ENCODE measurements around the gene BFAR. TPM values are rescaled to one million over a fixed set of nuclear protein-coding genes. Genes with fewer than 3 reads are reported as not detected.
"Not testable (repeated sequence)": the region's sequence is repeated elsewhere in the genome, so short reads cannot be mapped to it uniquely, and the experiment has no call there.

BFAR gene
- total RNA-seq, 2 donors from 2014 or later: 41.6 to 42.5 TPM

DNA sequence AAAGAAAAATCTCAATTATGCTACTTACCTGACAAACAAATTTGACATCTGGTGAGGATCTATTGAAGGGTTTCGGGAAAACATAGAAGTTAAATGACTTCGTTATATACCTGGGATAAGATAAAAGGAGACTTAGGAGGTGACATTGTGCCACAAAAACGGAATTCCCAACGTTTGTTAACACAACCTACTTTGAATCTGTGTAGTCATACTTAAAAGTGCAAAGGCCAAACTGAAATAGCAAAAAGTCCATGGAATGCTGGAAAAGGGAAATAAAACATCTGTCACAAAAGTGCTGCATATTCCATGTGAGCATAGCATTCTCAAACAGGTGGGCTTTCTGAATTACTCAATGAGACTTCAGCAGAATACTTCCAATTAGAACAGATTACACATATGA is 5.7 kb upstream of the BFAR start:
- no peak overlapping the region for H3K4me3 Mint-ChIP-seq
- ATAC-seq (no peak), DNase-seq (no peak)
- H3K27me3 Mint-ChIP-seq: no peaks in the 10 kb centered on the region
- H3K9me3 ChIP-seq (ENCODE audit: control insufficient read depth, low read length, poor library complexity, severe bottlenecking): no peaks in the 10 kb centered on the region
- H3K27ac Mint-ChIP-seq: peak overlapping the region; percentile 34
- peaks cover 3% of the 10 kb centered on the region for H3K36me3 Mint-ChIP-seq (ENCODE audit: low read depth)
- H3K4me1 Mint-ChIP-seq: peaks cover 21% of the 10 kb centered on the region

DNA sequence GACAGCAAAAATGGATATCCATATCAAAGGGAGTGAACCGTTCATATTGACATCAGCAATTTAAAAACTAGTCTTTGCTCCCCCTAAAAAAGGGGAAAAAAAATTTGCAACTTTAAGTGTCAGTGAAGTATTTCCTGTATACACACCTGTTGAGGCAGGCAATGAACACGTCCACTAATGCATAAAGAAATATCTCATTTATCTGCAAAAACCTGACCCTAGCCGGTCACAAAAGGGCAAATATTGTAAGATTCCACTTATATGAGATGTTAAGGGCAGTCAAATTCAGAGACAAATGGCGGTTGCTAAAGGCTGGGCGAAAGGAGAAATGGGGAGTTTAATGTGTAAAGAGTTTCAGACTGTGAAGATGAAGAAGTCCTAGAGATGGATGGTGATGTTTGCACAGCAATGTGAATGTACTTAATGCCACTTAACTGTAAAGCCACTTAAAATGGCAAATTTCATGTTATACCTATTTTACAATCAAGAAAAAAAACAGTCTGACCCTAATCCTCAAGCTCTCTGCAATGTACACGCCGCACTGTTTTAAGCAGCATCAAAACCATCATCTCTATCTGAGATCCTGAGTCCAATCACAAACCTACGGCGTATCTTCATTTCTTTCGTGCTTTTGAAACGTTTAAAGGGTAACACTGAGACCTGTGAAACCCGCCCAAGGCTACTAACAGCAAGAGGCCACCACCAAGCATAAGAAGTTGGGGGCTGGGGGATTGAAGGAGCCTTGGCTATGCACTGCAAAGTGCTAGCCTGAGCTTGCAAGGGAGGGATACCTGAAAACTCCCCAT is 3.7 kb upstream of the BFAR start:
- Mint-ChIP-seq H3K27ac (peak overlapping the region; percentile 85), H3K36me3 (ENCODE audit: low read depth) (peaks cover 3% of the 10 kb centered on the region), H3K4me1 (peaks cover 31% of the 10 kb centered on the region), H3K27me3 (no peaks in the 10 kb centered on the region), H3K4me3 (peak overlapping the region; percentile 82)
- DNase-seq (no peak), ATAC-seq (no peak)
- H3K9me3 ChIP-seq (ENCODE audit: control insufficient read depth, low read length, poor library complexity, severe bottlenecking): no peaks in the 10 kb centered on the region

DNA sequence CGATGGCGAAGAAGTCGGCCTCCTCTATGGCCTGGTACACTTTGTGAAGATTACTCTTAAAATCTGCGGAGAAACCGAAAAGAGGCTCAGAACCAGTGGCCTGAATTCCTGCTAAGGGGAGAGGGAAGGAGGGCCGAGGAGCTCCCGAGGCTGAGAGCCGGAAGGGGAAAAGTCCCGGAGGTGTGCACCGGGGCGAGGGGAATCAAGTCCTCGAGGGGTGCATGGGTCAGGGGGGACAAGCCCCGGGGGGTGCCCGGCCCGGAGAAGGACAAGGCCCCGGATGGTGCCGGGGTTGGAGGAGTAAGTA is 3.2 kb upstream of the BFAR start:
- DNase-seq (peak in 1 of 3 donors; percentile 15), ATAC-seq (no peak)
- no peaks in the 10 kb centered on the region for H3K9me3 ChIP-seq (ENCODE audit: control insufficient read depth, low read length, poor library complexity, severe bottlenecking)
- peak overlapping the region; percentile 85 for H3K27ac Mint-ChIP-seq
- H3K27me3 Mint-ChIP-seq: no peaks in the 10 kb centered on the region
- H3K36me3 Mint-ChIP-seq (ENCODE audit: low read depth): peaks cover 3% of the 10 kb centered on the region
- peaks cover 36% of the 10 kb centered on the region for H3K4me1 Mint-ChIP-seq
- peak overlapping the region; percentile 82 for H3K4me3 Mint-ChIP-seq

DNA sequence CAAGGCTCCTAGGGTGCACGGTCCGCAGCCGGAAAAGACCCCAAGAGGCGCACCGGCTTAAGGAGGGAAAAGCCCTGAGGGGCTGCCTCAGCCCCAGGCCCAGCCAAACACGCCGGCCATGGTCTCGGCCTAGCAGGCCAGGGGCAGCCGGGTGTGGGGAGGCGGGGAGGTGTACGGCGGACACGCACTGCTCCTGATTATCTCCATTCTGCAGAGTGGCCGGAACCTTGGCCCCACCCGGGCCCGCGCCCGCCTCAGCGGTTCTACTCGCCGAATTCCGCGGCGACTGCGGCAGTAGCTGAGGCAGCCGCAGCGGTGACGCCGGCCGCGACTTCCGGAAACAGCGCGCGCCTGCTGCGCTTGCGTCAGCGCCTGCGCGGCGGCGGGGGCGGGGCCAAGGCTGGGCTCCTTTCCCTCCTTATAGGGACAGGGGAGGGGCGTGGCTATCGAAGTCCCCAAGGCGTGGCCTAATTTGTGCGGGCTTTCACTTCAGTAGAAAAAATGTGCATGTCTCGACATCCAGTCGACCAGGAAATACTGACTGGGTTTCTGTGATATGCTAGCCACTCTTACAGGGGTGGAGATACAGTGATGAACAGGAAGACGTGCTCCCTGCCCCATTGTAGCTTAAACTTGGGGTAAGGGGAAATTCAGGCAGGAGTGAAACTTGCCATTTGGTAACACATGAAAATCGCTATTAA is 2.7 kb upstream of the BFAR start, which contains the start of gene PARN:
Gene PARN (minus strand): TSS at position 342 of the 701 bp plus-strand sequence. CDS start 135 bp downstream, at position 207.
- Mint-ChIP-seq H3K36me3 (ENCODE audit: low read depth) (peaks cover 3% of the 10 kb centered on the region), H3K4me1 (peaks cover 41% of the 10 kb centered on the region), H3K27me3 (no peaks in the 10 kb centered on the region), H3K27ac (peak within 1 kb of the TSS; percentile 85), H3K4me3 (peak within 1 kb of the TSS; percentile 82)
- H3K9me3 ChIP-seq (ENCODE audit: control insufficient read depth, low read length, poor library complexity, severe bottlenecking): no peaks in the 10 kb centered on the region
- peak; percentile 71 for ATAC-seq
- DNase-seq: peak; percentile 97 to 98 (median 98)

DNA sequence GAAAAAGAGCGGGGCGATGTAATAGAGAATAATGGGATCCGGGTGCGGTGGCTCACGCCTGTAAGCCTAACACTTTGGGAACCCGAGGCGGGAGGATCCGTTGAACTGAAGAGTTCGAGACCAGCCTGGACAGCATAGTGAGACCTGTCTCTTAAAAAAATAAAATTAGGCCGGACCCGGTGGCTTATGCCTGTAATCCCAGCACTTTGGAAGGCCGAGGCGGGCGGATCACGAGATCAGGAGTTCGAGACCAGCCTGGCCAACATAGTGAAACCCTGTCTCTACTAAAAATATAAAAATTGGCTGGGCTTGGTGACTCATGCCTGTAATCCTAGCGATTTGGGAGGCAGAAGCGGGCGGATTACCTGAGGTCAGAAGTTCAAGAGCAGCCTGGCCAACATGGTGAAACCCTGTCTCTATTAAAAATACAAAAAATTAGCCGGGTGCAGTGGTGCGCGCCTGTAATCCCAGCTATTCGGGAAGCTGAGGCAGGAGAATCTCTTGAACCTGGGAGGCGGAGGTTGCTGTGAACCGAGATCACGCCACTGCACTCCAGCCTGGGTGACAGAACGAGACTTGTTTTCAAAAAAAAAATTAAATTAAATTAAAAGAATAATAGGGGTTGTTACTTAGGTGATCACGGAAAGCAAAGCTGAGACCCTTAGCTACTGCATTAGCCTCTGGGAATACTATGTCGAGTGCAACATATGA is 2.0 kb upstream of the BFAR start:
- H3K4me3 Mint-ChIP-seq: peak overlapping the region; percentile 82
- ATAC-seq; H3K9me3 ChIP-seq (ENCODE audit: control insufficient read depth, low read length, poor library complexity, severe bottlenecking); H3K36me3 Mint-ChIP-seq (ENCODE audit: low read depth); DNase-seq; H3K27me3 Mint-ChIP-seq: not testable (repeated sequence)
- H3K4me1 Mint-ChIP-seq: peaks cover 40% of the 10 kb centered on the region
- H3K27ac Mint-ChIP-seq: peak overlapping the region; percentile 97

DNA sequence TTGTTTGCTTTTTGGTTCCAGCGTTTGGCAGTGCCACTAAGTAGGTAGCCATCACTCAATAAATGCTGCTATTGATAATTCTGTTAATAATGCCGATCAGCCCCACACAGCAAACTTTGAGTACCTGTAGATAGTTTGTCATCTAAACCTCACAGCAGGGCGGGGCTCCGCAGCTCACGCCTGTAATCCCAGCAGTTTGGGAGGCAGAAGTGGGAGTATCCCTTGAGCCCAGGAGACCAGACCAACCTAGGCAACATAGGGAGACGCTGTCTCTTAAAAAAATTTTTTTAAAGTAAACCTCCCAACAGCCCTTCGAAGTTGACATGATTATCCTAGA is 1.6 kb downstream of the BFAR start:
- H3K9me3 ChIP-seq (ENCODE audit: control insufficient read depth, low read length, poor library complexity, severe bottlenecking): no peaks in the 10 kb centered on the region
- Mint-ChIP-seq H3K4me1 (peaks cover 40% of the 10 kb centered on the region), H3K4me3 (peak overlapping the region; percentile 99), H3K27ac (peak overlapping the region; percentile 97), H3K27me3 (no peaks in the 10 kb centered on the region), H3K36me3 (ENCODE audit: low read depth) (no peaks in the 10 kb centered on the region)
- ATAC-seq: no peak
- no peak for DNase-seq

DNA sequence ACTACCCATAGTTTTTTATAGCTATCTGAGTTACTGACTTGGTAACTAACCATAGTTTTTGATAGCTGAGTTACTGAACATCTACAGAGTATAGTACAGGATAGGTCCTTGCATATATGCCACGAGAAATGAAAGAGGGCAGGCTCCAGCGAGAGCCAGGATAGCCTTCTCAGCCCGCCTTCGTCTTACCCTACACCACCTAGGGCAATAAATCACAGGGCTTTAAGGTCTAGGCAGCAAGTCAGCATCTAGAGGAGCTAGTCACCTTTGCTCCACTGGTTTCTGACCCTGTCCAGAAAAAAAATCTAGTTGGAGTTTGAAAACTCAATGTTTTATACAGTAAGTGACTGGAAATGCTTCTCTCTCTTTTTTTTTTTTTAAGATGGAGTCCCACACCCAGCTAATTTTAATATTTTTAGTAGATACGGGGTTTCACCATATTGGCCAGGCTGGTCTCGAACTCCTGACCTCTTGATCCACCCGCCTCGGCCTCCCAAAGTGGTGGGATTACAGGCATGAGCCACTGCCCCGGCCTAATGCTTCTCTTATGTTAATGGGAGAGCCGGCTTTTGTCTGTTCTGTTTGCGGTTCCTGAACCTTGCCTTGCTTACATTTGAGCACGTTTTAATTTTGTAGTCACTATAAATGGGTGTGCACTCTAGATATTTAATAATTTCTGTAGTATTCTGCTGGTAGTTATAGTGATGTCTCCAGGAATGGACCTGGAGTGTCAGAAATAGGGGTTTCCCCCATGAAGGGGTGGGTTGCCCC is 2.8 kb downstream of the BFAR start:
- Mint-ChIP-seq H3K4me1 (peaks cover 40% of the 10 kb centered on the region), H3K36me3 (ENCODE audit: low read depth) (no peaks in the 10 kb centered on the region), H3K27ac (peak overlapping the region; percentile 56), H3K4me3 (no peak overlapping the region), H3K27me3 (no peaks in the 10 kb centered on the region)
- no peaks in the 10 kb centered on the region for H3K9me3 ChIP-seq (ENCODE audit: control insufficient read depth, low read length, poor library complexity, severe bottlenecking)
- DNase-seq (no peak), ATAC-seq (no peak)

DNA sequence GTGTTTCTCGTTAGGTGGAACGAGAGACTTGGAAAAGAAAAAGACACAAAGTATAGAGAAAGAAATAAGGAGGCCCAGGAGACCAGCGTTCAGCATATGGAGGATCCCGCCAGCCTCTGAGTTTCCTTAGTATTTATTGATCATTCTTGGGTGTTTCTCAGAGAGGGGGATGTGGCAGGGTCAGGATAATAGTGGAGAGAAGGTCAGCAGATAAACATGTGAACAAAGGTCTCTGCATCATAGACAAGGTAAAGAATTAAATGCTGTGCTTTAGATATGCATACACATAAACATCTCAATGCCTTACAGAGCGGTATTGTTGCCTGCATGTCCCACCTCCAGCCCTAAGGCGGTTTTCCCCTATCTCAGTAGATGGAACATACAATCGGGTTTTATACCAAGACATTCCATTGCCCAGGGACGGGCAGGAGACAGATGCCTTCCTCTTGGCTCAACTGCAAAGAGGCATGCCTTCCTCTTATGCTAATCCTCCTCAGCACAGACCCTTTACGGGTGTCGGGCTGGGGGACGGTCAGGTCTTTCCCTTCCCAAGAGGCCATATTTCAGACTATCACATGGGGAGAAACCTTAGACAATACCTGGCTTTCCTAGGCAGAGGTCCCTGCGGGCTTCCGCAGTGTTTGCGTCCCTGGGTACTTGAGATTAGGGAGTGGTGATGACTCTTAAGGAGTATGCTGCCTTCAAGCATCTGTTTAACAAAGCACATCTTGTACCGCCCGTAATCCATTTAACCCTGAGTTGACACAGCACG is 3.6 kb downstream of the BFAR start:
- not testable (repeated sequence) for H3K36me3 Mint-ChIP-seq (ENCODE audit: low read depth); H3K27me3 Mint-ChIP-seq; H3K9me3 ChIP-seq (ENCODE audit: control insufficient read depth, low read length, poor library complexity, severe bottlenecking); DNase-seq; ATAC-seq; H3K4me3 Mint-ChIP-seq
- Mint-ChIP-seq H3K4me1 (peaks cover 42% of the 10 kb centered on the region), H3K27ac (peak overlapping the region; percentile 56)

DNA sequence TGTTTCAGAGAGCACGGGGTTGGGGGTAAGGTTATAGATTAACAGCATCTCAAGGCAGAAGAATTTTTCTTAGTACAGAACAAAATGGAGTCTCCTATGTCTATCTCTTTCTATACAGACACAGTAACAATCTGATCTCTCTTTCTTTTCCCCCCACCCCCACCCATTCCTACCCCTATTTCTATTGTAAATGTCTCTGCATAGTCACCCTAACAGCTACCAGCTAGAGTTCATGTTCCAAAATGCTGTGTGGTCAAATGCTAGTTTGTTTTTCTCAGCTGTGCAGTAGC is 4.1 kb downstream of the BFAR start:
- H3K27me3 Mint-ChIP-seq; H3K9me3 ChIP-seq (ENCODE audit: control insufficient read depth, low read length, poor library complexity, severe bottlenecking); H3K36me3 Mint-ChIP-seq (ENCODE audit: low read depth); H3K4me3 Mint-ChIP-seq; DNase-seq; ATAC-seq: not testable (repeated sequence)
- Mint-ChIP-seq H3K27ac (peak overlapping the region; percentile 56), H3K4me1 (peaks cover 41% of the 10 kb centered on the region)

DNA sequence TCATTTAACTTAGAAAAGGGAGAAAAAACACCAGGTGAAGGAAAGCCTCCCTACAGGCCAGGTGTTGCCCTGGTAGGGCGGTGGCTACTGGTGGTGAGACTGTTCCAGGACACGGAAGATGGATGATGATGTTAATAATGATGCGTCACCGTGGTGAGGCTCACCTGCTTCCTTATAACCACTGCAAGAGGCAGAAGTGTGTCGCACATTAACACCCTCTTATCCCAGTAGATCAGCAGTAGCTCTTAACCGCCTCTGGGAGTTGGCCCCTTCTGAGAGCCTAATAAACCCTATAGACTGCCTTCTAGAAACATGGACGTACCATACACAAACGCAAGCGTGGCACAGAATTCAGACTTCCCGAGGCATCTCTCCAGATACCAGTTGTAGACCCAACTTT is 7.8 kb downstream of the BFAR start:
- Mint-ChIP-seq H3K4me1 (peaks cover 20% of the 10 kb centered on the region), H3K36me3 (ENCODE audit: low read depth) (no peaks in the 10 kb centered on the region), H3K27ac (peak overlapping the region; percentile 78)

DNA sequence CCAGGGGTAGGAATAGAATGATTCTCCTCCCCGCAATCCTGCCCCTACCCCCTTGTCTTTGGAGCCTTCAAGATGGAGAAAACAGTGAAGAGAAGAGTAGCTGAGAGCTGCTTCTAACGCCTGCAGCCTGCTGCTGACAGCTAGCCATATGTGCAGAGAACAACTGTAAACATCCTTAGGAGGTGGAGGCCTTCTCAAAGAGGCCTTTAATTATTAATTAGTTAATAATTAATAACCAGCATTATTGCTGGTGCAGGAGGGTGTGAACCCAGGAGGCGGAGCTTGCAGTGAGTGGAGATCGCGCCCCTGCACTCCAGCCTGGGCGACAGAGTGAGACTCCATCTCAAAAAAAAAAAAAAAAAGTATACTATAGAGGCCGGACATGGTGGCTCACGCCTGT is 8.5 kb downstream of the BFAR start:
- H3K36me3 Mint-ChIP-seq (ENCODE audit: low read depth): no peaks in the 10 kb centered on the region
- no peak overlapping the region for H3K4me3 Mint-ChIP-seq
- H3K27ac Mint-ChIP-seq: no peak overlapping the region
- no peak for ATAC-seq
- H3K4me1 Mint-ChIP-seq: peaks cover 15% of the 10 kb centered on the region
- no peaks in the 10 kb centered on the region for H3K9me3 ChIP-seq (ENCODE audit: control insufficient read depth, low read length, poor library complexity, severe bottlenecking)
- H3K27me3 Mint-ChIP-seq: no peaks in the 10 kb centered on the region
- no peak for DNase-seq

More for the DNA sequence above, 7.8 kb downstream of the BFAR start:
- H3K9me3 ChIP-seq (ENCODE audit: control insufficient read depth, low read length, poor library complexity, severe bottlenecking): no peaks in the 10 kb centered on the region
- no peaks in the 10 kb centered on the region for H3K27me3 Mint-ChIP-seq
- no peak overlapping the region for H3K4me3 Mint-ChIP-seq
- ATAC-seq (no peak), DNase-seq (no peak)

DNA sequence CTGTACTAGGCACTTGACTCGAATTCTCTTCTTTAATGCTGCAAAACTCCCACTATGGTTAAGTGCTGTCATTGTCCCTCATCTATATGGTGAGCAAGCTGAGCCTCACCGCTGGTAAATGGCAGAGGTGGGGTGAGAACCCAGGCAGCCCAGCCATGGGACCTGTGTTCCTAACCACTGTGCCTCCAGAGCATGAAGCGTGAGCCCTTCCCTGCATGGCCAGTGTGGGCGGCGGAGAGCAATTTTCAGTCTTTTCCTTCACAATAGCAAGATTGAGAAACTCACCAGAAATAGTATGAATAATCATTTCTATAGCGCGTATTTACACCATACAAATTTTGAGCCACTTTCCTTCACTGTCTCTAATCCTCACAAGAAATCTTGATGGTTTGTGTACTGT is 9.2 kb downstream of the BFAR start:
- H3K27ac Mint-ChIP-seq: no peak overlapping the region
- peaks cover 13% of the 10 kb centered on the region for H3K4me1 Mint-ChIP-seq
- no peaks in the 10 kb centered on the region for H3K27me3 Mint-ChIP-seq
- no peak overlapping the region for H3K4me3 Mint-ChIP-seq
- ATAC-seq (no peak), DNase-seq (no peak)
- no peaks in the 10 kb centered on the region for H3K36me3 Mint-ChIP-seq (ENCODE audit: low read depth)
- H3K9me3 ChIP-seq (ENCODE audit: control insufficient read depth, low read length, poor library complexity, severe bottlenecking): no peaks in the 10 kb centered on the region

All from T-helper 17 cell (primary cell).